ENCODE measurements around the gene CTTN.

- no peak for TF ChIP-seq POLR2AphosphoS5 (IDR thresholded peaks at IDR 0.05; ENCODE audit: low read depth, low read length)
- no peak for TF ChIP-seq REST (IDR thresholded peaks at IDR 0.05; ENCODE audit: insufficient read depth in 1 of 2, low read depth in 2 of 2, low read length in 2 of 2)
Observed at GRCh38 chr11:70445605-70446004, 47.3 kb downstream of the CTTN start.
